GM12872 (cell line): ENCODE data around the gene SOX21.

Experiments used
- CTCF ChIP-seq: IDR thresholded peaks from 3 replicates; pipeline ENCODE4 v1.5.1; 2011; ENCODE audit warnings: low read depth, mild to moderate bottlenecking, low read length, moderate library complexity; ENCODE audit not compliant: insufficient read depth

The SOX21 gene

GRCh38 chr13:94731028-94731427 is 18.7 kb upstream of the SOX21 start:
- TF ChIP-seq CTCF = no peak

- no peak for TF ChIP-seq CTCF
Measured at GRCh38 chr13:94726425-94726824, 14.1 kb upstream of the SOX21 start.

- no peak for TF ChIP-seq CTCF
Measured at GRCh38 chr13:94722609-94723345, 10.4 kb upstream of the SOX21 start.

GRCh38 chr13:94717916-94718315 is 5.6 kb upstream of the SOX21 start:
- TF ChIP-seq CTCF = no peak

- no peak for TF ChIP-seq CTCF
Measured at GRCh38 chr13:94716016-94716415, 3.7 kb upstream of the SOX21 start.

GRCh38 chr13:94713561-94714182 is 1.3 kb upstream of the SOX21 start:
- no peak for TF ChIP-seq CTCF

- no peak for TF ChIP-seq CTCF
Measured at GRCh38 chr13:94712812-94713560, 641 bp upstream of the SOX21 start.
